HepG2 (cell line): ENCODE measurements around the gene EPS8. TPM values are rescaled to one million over a fixed set of nuclear protein-coding genes. Genes with fewer than 3 reads are reported as not detected.

Experiments
- CEBPB ChIP-seq: IDR thresholded peaks from 2 replicates; pipeline ENCODE4 v1.6.1; 2011; ENCODE audit warnings: low read depth, low read length, improper control_type of control experiment, borderline replicate concordance
- CEBPZ ChIP-seq: IDR thresholded peaks from 2 replicates; pipeline ENCODE4 v1.6.1; 2012; ENCODE audit warnings: low read length, improper control_type of control experiment
- DDIT3 ChIP-seq: sonication (generic); formaldehyde crosslinking; IDR thresholded peaks from 2 replicates; pipeline ENCODE4 v1.4.0; 2020; ENCODE audit warnings: mild to moderate bottlenecking, missing genetic modification reagents
- DRAP1 ChIP-seq: IDR thresholded peaks from 2 replicates; pipeline ENCODE4 v1.6.1; 2016; ENCODE audit warnings: missing genetic modification reagents, missing compliant biosample characterization
- GATA4 ChIP-seq: sonication (generic); IDR thresholded peaks from 2 replicates; pipeline ENCODE4 v1.6.1; 2016; ENCODE audit warnings: antibody characterized with exemption, low read depth, borderline replicate concordance
- HNF4G ChIP-seq, 2 experiments: sonication (generic) in 1 of 2; formaldehyde crosslinking in 1 of 2; IDR thresholded peaks; 2 replicates each; pipeline versions ENCODE4 v1.4.0 to v1.6.1; 2011 to 2020; ENCODE audit warnings: borderline replicate concordance in 2 of 2, low read depth in 2 of 2, mild to moderate bottlenecking in 2 of 2, low read length in 1 of 2, missing genetic modification reagents in 1 of 2, moderate library complexity in 1 of 2
- HOXD1 ChIP-seq: sonication (generic); formaldehyde crosslinking; IDR thresholded peaks from 2 replicates; pipeline ENCODE4 v1.5.0; 2020; ENCODE audit warnings: missing genetic modification reagents
- IKZF1 ChIP-seq: fragments of 450-650 bp; IDR thresholded peaks from 2 replicates; pipeline ENCODE4 v1.7.1; 2016
- MIER3 ChIP-seq: IDR thresholded peaks from 2 replicates; pipeline ENCODE4 v1.6.1; 2016; ENCODE audit warnings: missing compliant biosample characterization, borderline replicate concordance
- REPIN1 ChIP-seq: sonication (generic); formaldehyde crosslinking; IDR thresholded peaks from 2 replicates; pipeline ENCODE4 v1.8.0; 2022; ENCODE audit warnings: missing genetic modification reagents, low read depth, mild to moderate bottlenecking, borderline replicate concordance
- SIN3B ChIP-seq: fragments of 150-350 bp; IDR thresholded peaks from 2 replicates; pipeline ENCODE4 v1.6.1; 2014; ENCODE audit warnings: low read length
- SIX1 ChIP-seq: sonication (generic); formaldehyde crosslinking; IDR thresholded peaks from 2 replicates; pipeline ENCODE4 v1.4.0; 2020; ENCODE audit warnings: missing genetic modification reagents, borderline replicate concordance
- SRSF1 ChIP-seq: fragments of 200-400 bp; formaldehyde crosslinking; optimal IDR thresholded peaks from 2 replicates; pipeline ENCODE3; 2017; ENCODE audit warnings: mild to moderate bottlenecking, low read depth, low read length, moderate library complexity
- TCF7L2 ChIP-seq: IDR thresholded peaks from 2 replicates; pipeline ENCODE4 v1.6.1; 2011; ENCODE audit warnings: mild to moderate bottlenecking, low read depth, low read length, moderate library complexity
- XRCC5 ChIP-seq: fragments of 200-400 bp; formaldehyde crosslinking; optimal IDR thresholded peaks from 2 replicates; pipeline ENCODE3; 2017; ENCODE audit warnings: mild to moderate bottlenecking, low read length
- ZBTB3 ChIP-seq: sonication (generic); formaldehyde crosslinking; IDR thresholded peaks from 2 replicates; pipeline ENCODE4 v1.4.0; 2020; ENCODE audit warnings: low read depth, mild to moderate bottlenecking, moderate library complexity, missing genetic modification reagents, borderline replicate concordance
- ZMYM4 ChIP-seq: sonication (generic); formaldehyde crosslinking; IDR thresholded peaks from 2 replicates; pipeline ENCODE4 v1.8.1; 2023; ENCODE audit warnings: mild to moderate bottlenecking, missing genetic modification reagents
- ZNF143 ChIP-seq: sonication (generic); formaldehyde crosslinking; IDR thresholded peaks from 2 replicates; pipeline ENCODE4 v1.4.0; 2020; ENCODE audit warnings: missing genetic modification reagents
- ZNF263 ChIP-seq: sonication (generic); formaldehyde crosslinking; IDR thresholded peaks from 2 replicates; pipeline ENCODE4 v1.4.0; 2020; ENCODE audit warnings: missing genetic modification reagents
- ZNF574 ChIP-seq: sonication (generic); formaldehyde crosslinking; IDR thresholded peaks from 2 replicates; pipeline ENCODE4 v1.4.0; 2020; ENCODE audit warnings: missing genetic modification reagents
- ZNF597 ChIP-seq: sonication (generic); formaldehyde crosslinking; IDR thresholded peaks from 2 replicates; pipeline ENCODE4 v1.5.0; 2020; ENCODE audit warnings: missing genetic modification reagents
- polyA plus RNA-seq, 8 experiments: library from polyadenylated mRNA; depleted of rRNA in 3 of 8; stranded (reverse) in 7 of 8; unstranded in 1 of 8; fragments of >200 nt; fragmentation: Illumina TruSeq in 4 of 8; extraction: Trizol in 4 of 8; gene quantifications; 2 replicates each; pipeline versions ENCODE4 v1.2.1 to v1.2.3, GENCODE V29; 2011 to 2016; ENCODE audit warnings: low read depth in 4 of 8, missing spikeins in 1 of 8, mixed read lengths in 1 of 8; ENCODE audit not compliant: insufficient read depth in 1 of 8
- total RNA-seq, 5 experiments: library from RNA; depleted of rRNA; stranded (reverse); fragments of >200 nt; fragmentation: Illumina TruSeq; extraction: Trizol; gene quantifications; 2 replicates each; pipeline ENCODE4 v1.2.3, GENCODE V29; 2016; ENCODE audit warnings: low read depth in 1 of 5

EPS8 gene
- total and polyA plus RNA-seq, 2 of the 13 experiments (the other 11 are each of a cell fraction or from before 2014, with no cell fraction given): 37.1 to 43.4 TPM

- TF ChIP-seq ZBTB3 (CRISPR knock-in tag) (0 out of 2 replicates have a peak, but pooled peaks have one; percentile 13), ZNF143 (CRISPR knock-in tag) (no peak), HNF4G (IDR thresholded peaks at IDR 0.05; ENCODE audit: borderline replicate concordance, low read depth, low read length) (peak; percentile 45; the same call in 1 of the 2 replicates), HNF4G (CRISPR knock-in tag; IDR thresholded peaks at IDR 0.05; ENCODE audit: borderline replicate concordance, low read depth) (no peak), IKZF1 (no peak), HOXD1 (CRISPR knock-in tag) (peak; percentile 72), CEBPZ (no peak), ZNF574 (CRISPR knock-in tag) (peak; percentile 90), DDIT3 (no peak), DRAP1 (CRISPR knock-in tag) (peak; percentile 55; the same call in 1 of the 2 replicates), ZNF597 (no peak), SIN3B (no peak; the same call in 1 of the 2 replicates), REPIN1 (CRISPR knock-in tag) (peak; percentile 96; the same call in 1 of the 2 replicates), XRCC5 (peak; percentile 93), GATA4 (peak; percentile 61; the same call in 1 of the 2 replicates), MIER3 (peak; percentile 81), CEBPB (peak; percentile 93), SIX1 (CRISPR knock-in tag) (no peak), ZNF263 (CRISPR knock-in tag) (peak; percentile 62; the same call in 1 of the 2 replicates), TCF7L2 (no peak), SRSF1 (peak; percentile 40), ZMYM4 (CRISPR knock-in tag) (peak; percentile 88)
Observed at GRCh38 chr12:15789220-15790171, at the start of gene EPS8 (continued).
